Uterus (tissue), 4 donors: ENCODE data around the gene HERPUD2. TPM values are rescaled to one million over a fixed set of nuclear protein-coding genes. Genes with fewer than 3 reads are reported as not detected.
"Not testable (repeated sequence)": the region's sequence is repeated elsewhere in the genome, so short reads cannot be mapped to it uniquely, and the experiment has no call there.

Source experiments
- DNase-seq, 2 donors: peaks; one replicate each; pipeline ENCODE4 v3.0.0-alpha.2; 2019 to 2020
- H3K27ac ChIP-seq, 2 donors: fragments of 200-600 bp; sonication (generic); 1 replicate in 1 of 2; 2 replicates in 1 of 2; pipeline ENCODE4 v1.5.1; 2016 to 2018
- H3K27me3 ChIP-seq, 2 donors: fragments of 200-600 bp; sonication (generic); one replicate each; pipeline ENCODE4 v1.5.1; 2018 to 2019; ENCODE audit warnings: control low read depth in 1 of 2
- H3K36me3 ChIP-seq, 2 donors: fragments of 200-600 bp; sonication (generic); one replicate each; pipeline ENCODE4 v1.5.1; 2019; ENCODE audit warnings: control low read depth in 1 of 2
- H3K4me1 ChIP-seq, 2 donors: fragments of 200-600 bp; sonication (generic); one replicate each; pipeline ENCODE4 v1.5.1; 2018 to 2019; ENCODE audit warnings: control low read depth in 1 of 2
- H3K4me3 ChIP-seq, 2 donors: fragments of 200-600 bp; sonication (generic); 1 replicate in 1 of 2; 2 replicates in 1 of 2; pipeline ENCODE4 v1.5.1; 2018 to 2019; ENCODE audit warnings: mild to moderate bottlenecking in 1 of 2
- H3K9me3 ChIP-seq, 2 donors: fragments of 200-600 bp; sonication (generic); one replicate each; pipeline ENCODE4 v1.5.1; 2019; ENCODE audit warnings: control low read depth in 1 of 2
- POLR2A ChIP-seq, 2 donors: fragments of 450-650 bp; IDR thresholded peaks; one replicate each; pipeline ENCODE4 v1.6.1; 2016; ENCODE audit warnings: antibody characterized with exemption in 2 of 2, mild to moderate bottlenecking in 1 of 2, moderate library complexity in 1 of 2
- intact Hi-C: fragments of 100-400 bp; cut with DNase I; formaldehyde crosslinking; loops from one replicate; pipeline ENCODE4 v1.15.1; 2023; ENCODE audit warnings: low total_unique reads
- total RNA-seq, 4 donors: library from RNA; depleted of rRNA in 3 of 4; stranded (reverse); fragments of >200 nt in 3 of 4; gene quantifications; one replicate each; pipeline versions ENCODE4 v1.1.0 to v1.2.4, GENCODE V29; 2014 to 2023
- TF ChIP-seq, protein P1 (sequence below), 4 experiments: fragments of 200-600 bp in 2 of 4; fragments of 450-650 bp in 2 of 4; sonication (generic) in 2 of 4; IDR thresholded peaks; one replicate each; pipeline ENCODE4 v1.5.1; 2016 to 2019; ENCODE audit warnings: antibody characterized with exemption in 4 of 4, mild to moderate bottlenecking in 2 of 4, moderate library complexity in 1 of 4
- donor health status: DM: yes; HTN: yes; CAD: no.

HERPUD2 gene
- total RNA-seq, 4 donors from 2014 or later: 27.7 to 49.6 (median 40.6) TPM

- Histone ChIP-seq H3K27me3 (no peaks in the 10 kb centered on the region), H3K27ac (no peak overlapping the region), H3K9me3 (no peaks in the 10 kb centered on the region), H3K4me1 (no peaks in the 10 kb centered on the region), H3K36me3 (no peaks in the 10 kb centered on the region), H3K4me3 (no peak overlapping the region)
- TF ChIP-seq, protein P1, sequence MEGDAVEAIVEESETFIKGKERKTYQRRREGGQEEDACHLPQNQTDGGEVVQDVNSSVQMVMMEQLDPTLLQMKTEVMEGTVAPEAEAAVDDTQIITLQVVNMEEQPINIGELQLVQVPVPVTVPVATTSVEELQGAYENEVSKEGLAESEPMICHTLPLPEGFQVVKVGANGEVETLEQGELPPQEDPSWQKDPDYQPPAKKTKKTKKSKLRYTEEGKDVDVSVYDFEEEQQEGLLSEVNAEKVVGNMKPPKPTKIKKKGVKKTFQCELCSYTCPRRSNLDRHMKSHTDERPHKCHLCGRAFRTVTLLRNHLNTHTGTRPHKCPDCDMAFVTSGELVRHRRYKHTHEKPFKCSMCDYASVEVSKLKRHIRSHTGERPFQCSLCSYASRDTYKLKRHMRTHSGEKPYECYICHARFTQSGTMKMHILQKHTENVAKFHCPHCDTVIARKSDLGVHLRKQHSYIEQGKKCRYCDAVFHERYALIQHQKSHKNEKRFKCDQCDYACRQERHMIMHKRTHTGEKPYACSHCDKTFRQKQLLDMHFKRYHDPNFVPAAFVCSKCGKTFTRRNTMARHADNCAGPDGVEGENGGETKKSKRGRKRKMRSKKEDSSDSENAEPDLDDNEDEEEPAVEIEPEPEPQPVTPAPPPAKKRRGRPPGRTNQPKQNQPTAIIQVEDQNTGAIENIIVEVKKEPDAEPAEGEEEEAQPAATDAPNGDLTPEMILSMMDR (IDR thresholded peaks at IDR 0.05): no peak
- TF ChIP-seq POLR2A (IDR thresholded peaks at IDR 0.05): no peak
- DNase-seq: no peak
- intact Hi-C loops: no loop called here
These were observed 95.9 kb downstream of the HERPUD2 start for GRCh38 chr7:35599061-35599460.

GRCh38 chr7:35596061-35596460 lies 98.9 kb downstream of the HERPUD2 start:
- Histone ChIP-seq H3K9me3 (no peaks in the 10 kb centered on the region), H3K27me3 (no peaks in the 10 kb centered on the region), H3K4me3 (no peak overlapping the region), H3K27ac (no peak overlapping the region), H3K36me3 (no peaks in the 10 kb centered on the region), H3K4me1 (no peaks in the 10 kb centered on the region)
- TF ChIP-seq POLR2A (IDR thresholded peaks at IDR 0.05): no peak
- TF ChIP-seq, protein P1 (IDR thresholded peaks at IDR 0.05): no peak
- intact Hi-C loops: no loop called here
- DNase-seq: no peak

DNA sequence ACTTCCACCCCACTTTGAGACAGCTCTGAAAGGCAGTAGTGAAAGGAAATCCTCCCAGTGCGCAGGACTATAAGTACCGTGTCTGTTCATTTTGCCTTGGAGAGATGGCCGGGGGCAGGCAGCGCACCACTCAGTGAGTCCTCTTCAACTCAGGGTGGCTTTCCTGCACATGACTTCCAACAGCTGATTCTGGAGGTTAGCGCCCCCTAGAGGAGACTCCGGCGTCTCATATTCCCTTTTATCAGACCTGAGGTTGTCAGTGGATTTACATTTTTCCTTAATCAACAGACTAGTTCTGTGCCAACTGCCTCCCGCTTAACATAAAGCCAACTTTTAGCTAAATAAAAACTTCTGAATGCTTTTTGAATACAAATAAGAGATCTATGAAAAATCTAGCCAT lies 101.0 kb downstream of the HERPUD2 start:
- TF ChIP-seq, protein P1 (IDR thresholded peaks at IDR 0.05): no peak
- TF ChIP-seq POLR2A (IDR thresholded peaks at IDR 0.05): no peak
- H3K27me3 ChIP-seq: no peaks in the 10 kb centered on the region

DNA sequence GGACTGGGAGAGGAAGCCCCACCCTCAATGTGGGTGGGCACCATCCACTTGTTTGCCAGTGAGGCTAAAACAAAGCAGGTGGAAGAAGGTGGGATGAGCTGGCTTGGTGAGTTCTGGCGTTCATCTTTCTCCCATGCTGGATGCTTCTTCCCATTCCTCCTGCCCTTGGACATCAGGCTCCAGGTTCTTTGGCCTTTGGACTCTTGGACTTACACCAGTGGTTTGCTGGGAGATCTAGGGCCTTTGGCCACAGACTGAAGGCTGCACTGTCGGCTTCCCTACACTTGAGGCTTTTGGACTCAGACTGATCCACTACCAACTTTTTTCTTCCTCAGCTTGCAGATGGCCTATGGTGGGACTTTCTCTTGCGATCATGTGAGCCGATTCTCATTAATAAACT lies 106.3 kb downstream of the HERPUD2 start:
- Histone ChIP-seq H3K27ac (no peak overlapping the region), H3K36me3 (no peaks in the 10 kb centered on the region), H3K4me1 (no peaks in the 10 kb centered on the region), H3K27me3 (no peaks in the 10 kb centered on the region), H3K9me3 (no peaks in the 10 kb centered on the region), H3K4me3 (no peak overlapping the region)
- intact Hi-C loops: no loop called here
- no peak for DNase-seq
- no peak for TF ChIP-seq POLR2A (IDR thresholded peaks at IDR 0.05)
- TF ChIP-seq, protein P1 (IDR thresholded peaks at IDR 0.05): no peak

More for the DNA sequence above, 101.0 kb downstream of the HERPUD2 start:
- no peak overlapping the region for H3K27ac ChIP-seq
- H3K36me3 ChIP-seq: no peaks in the 10 kb centered on the region
- intact Hi-C loops: no loop called here
- DNase-seq: no peak
- no peaks in the 10 kb centered on the region for H3K4me1 ChIP-seq
- no peak overlapping the region for H3K4me3 ChIP-seq
- H3K9me3 ChIP-seq: no peaks in the 10 kb centered on the region

- H3K36me3 ChIP-seq: no peaks in the 10 kb centered on the region
- DNase-seq: no peak
- H3K9me3 ChIP-seq: no peaks in the 10 kb centered on the region
- no peaks in the 10 kb centered on the region for H3K27me3 ChIP-seq
- H3K27ac ChIP-seq: no peak overlapping the region
- no peak for TF ChIP-seq POLR2A (IDR thresholded peaks at IDR 0.05)
- TF ChIP-seq, protein P1 (IDR thresholded peaks at IDR 0.05): no peak
- H3K4me3 ChIP-seq: no peak overlapping the region
- no peaks in the 10 kb centered on the region for H3K4me1 ChIP-seq
- intact Hi-C loops: no loop called here
These were observed 109.9 kb downstream of the HERPUD2 start for GRCh38 chr7:35584990-35585389.

GRCh38 chr7:35584533-35584932 lies 110.4 kb downstream of the HERPUD2 start:
- DNase-seq, H3K4me1 ChIP-seq, H3K9me3 ChIP-seq, H3K27me3 ChIP-seq, intact Hi-C loops, H3K36me3 ChIP-seq, H3K4me3 ChIP-seq, H3K27ac ChIP-seq: not testable (repeated sequence)
